HL-60 (cell line): ENCODE measurements around the gene ZSCAN22.

Experiments
- DNase-seq, 2 experiments: peaks; one replicate each; pipeline ENCODE4 v3.0.0-alpha.2; 2010 to 2020; ENCODE audit warnings: low read depth in 1 of 2, low spot score in 1 of 2
- H3K27ac ChIP-seq: fragments of 250-450 bp; sonication (Bioruptor Pico); replicated peaks from 2 replicates; pipeline ENCODE4 v1.5.1; 2020; ENCODE audit warnings: mild to moderate bottlenecking, moderate library complexity
- H3K27me3 ChIP-seq: fragments of 250-450 bp; sonication (Bioruptor Pico); 2 replicates; pipeline ENCODE4 v1.5.1; 2021; ENCODE audit warnings: mild to moderate bottlenecking, moderate library complexity; ENCODE audit not compliant: insufficient read depth, poor library complexity, severe bottlenecking
- H3K4me3 ChIP-seq: replicated peaks from 2 replicates; pipeline ENCODE4 v1.5.1; 2011; ENCODE audit warnings: mild to moderate bottlenecking, control low read depth, low read length; ENCODE audit not compliant: insufficient read depth
- CTCF ChIP-seq: IDR thresholded peaks from one replicate; pipeline ENCODE4 v1.5.1; 2011; ENCODE audit warnings: low read length, control low read depth, inconsistent platforms; ENCODE audit not compliant: insufficient read depth
- GABPA ChIP-seq: IDR thresholded peaks from 2 replicates; pipeline ENCODE4 v1.6.1; 2012; ENCODE audit warnings: low read depth
- POLR2AphosphoS5 ChIP-seq: IDR thresholded peaks from 2 replicates; pipeline ENCODE4 v1.6.1; 2012; ENCODE audit warnings: low read depth
- REST ChIP-seq: IDR thresholded peaks from 2 replicates; pipeline ENCODE4 v1.6.1; 2012; ENCODE audit warnings: low read depth; ENCODE audit not compliant: insufficient replicate concordance
- SPI1 ChIP-seq: IDR thresholded peaks from 2 replicates; pipeline ENCODE4 v1.6.1; 2012; ENCODE audit warnings: low read depth, mild to moderate bottlenecking, borderline replicate concordance

ZSCAN22 gene

GRCh38 chr19:58278541-58279041, 48.2 kb upstream of the ZSCAN22 start, which contains the start of gene ZNF8:
ZNF8 (plus strand) TSS chr19:58278955; CDS start chr19:58279082, 127 bp downstream.
- Histone ChIP-seq H3K4me3 (peak within 1 kb of the TSS; percentile 82), H3K27me3 (no peaks in the 10 kb centered on the region), H3K27ac (peak within 1 kb of the TSS; percentile 94)
- DNase-seq, result peak; percentile 98 to 99
- TF ChIP-seq GABPA (no peak; the same call in 1 of the 2 replicates), POLR2AphosphoS5 (peak; percentile 82), SPI1 (no peak), REST (peak; percentile 59), CTCF (no peak)

- peak in 1 of 2 experiments; percentile 34 for DNase-seq
- peak overlapping the region; percentile 94 for H3K27ac ChIP-seq
- no peaks in the 10 kb centered on the region for H3K27me3 ChIP-seq
- no peak for TF ChIP-seq REST
- TF ChIP-seq POLR2AphosphoS5, result 0 out of 2 replicates have a peak, but pooled peaks have one; percentile 24
- TF ChIP-seq CTCF, result no peak
- no peak for TF ChIP-seq GABPA
- TF ChIP-seq SPI1, result no peak
- H3K4me3 ChIP-seq, result peak overlapping the region; percentile 82
Measured at GRCh38 chr19:58279042-58279924, 47.5 kb upstream of the ZSCAN22 start.

GRCh38 chr19:58279925-58280316, 46.9 kb upstream of the ZSCAN22 start:
- Histone ChIP-seq H3K27ac (peak overlapping the region; percentile 94), H3K4me3 (peak overlapping the region; percentile 82), H3K27me3 (no peaks in the 10 kb centered on the region)
- no peak for DNase-seq
- TF ChIP-seq GABPA, result no peak
- TF ChIP-seq SPI1, result no peak
- no peak for TF ChIP-seq POLR2AphosphoS5
- no peak for TF ChIP-seq REST
- TF ChIP-seq CTCF, result no peak
